HepG2 (cell line): ENCODE data around the gene CCDC148. TPM values are rescaled to one million over a fixed set of nuclear protein-coding genes. Genes with fewer than 3 reads are reported as not detected.
A peak's percentile ranks its signal among the peaks of the same experiment; 100 is the strongest.

Experiments
- AHR ChIP-seq: IDR thresholded peaks from 2 replicates; pipeline ENCODE4 v1.6.1; 2018; ENCODE audit warnings: missing genetic modification reagents, missing compliant biosample characterization
- ELF4 ChIP-seq: sonication (generic); formaldehyde crosslinking; IDR thresholded peaks from 2 replicates; pipeline ENCODE4 v1.5.0; 2020; ENCODE audit warnings: missing genetic modification reagents, mild to moderate bottlenecking, moderate library complexity, borderline replicate concordance
- NFYC ChIP-seq: IDR thresholded peaks from 2 replicates; pipeline ENCODE4 v1.6.1; 2016; ENCODE audit warnings: missing genetic modification reagents, missing compliant biosample characterization
- PCBP1 ChIP-seq: fragments of 200-400 bp; formaldehyde crosslinking; IDR thresholded peaks from 2 replicates; pipeline ENCODE4 v1.6.1; 2017; ENCODE audit warnings: mild to moderate bottlenecking, low read depth, low read length, borderline replicate concordance
- RAD21 ChIP-seq: fragments of 450-650 bp; formaldehyde crosslinking; IDR thresholded peaks from 2 replicates; pipeline ENCODE4 v1.5.0; 2020; ENCODE audit warnings: mild to moderate bottlenecking
- SIN3B ChIP-seq: fragments of 150-350 bp; IDR thresholded peaks from 2 replicates; pipeline ENCODE4 v1.6.1; 2014; ENCODE audit warnings: low read length
- ZBTB42 ChIP-seq: sonication (generic); formaldehyde crosslinking; IDR thresholded peaks from 2 replicates; pipeline ENCODE4 v1.5.0; 2020; ENCODE audit warnings: mild to moderate bottlenecking, missing genetic modification reagents
- ZNF225 ChIP-seq: sonication (generic); formaldehyde crosslinking; IDR thresholded peaks from 2 replicates; pipeline ENCODE4 v1.4.0; 2020; ENCODE audit warnings: mild to moderate bottlenecking, missing genetic modification reagents
- ZNF674 ChIP-seq: sonication (generic); formaldehyde crosslinking; IDR thresholded peaks from 2 replicates; pipeline ENCODE4 v1.5.0; 2020; ENCODE audit warnings: low read depth, mild to moderate bottlenecking, missing genetic modification reagents
- ZNF781 ChIP-seq: sonication (generic); formaldehyde crosslinking; IDR thresholded peaks from 2 replicates; pipeline ENCODE4 v1.5.1; 2020; ENCODE audit warnings: borderline replicate concordance, mild to moderate bottlenecking, missing genetic modification reagents; ENCODE audit errors: not compliant biosample characterization
- ZNF792 ChIP-seq: IDR thresholded peaks from 2 replicates; pipeline ENCODE4 v1.6.1; 2016
- ZSCAN31 ChIP-seq: sonication (generic); formaldehyde crosslinking; IDR thresholded peaks from 2 replicates; pipeline ENCODE4 v1.5.0; 2020; ENCODE audit warnings: low read depth, mild to moderate bottlenecking, missing genetic modification reagents
- polyA plus RNA-seq, 8 experiments: library from polyadenylated mRNA; depleted of rRNA in 3 of 8; stranded (reverse) in 7 of 8; unstranded in 1 of 8; fragments of >200 nt; fragmentation: Illumina TruSeq in 4 of 8; extraction: Trizol in 4 of 8; gene quantifications; 2 replicates each; pipeline versions ENCODE4 v1.2.1 to v1.2.3, GENCODE V29; 2011 to 2016; ENCODE audit warnings: low read depth in 4 of 8, missing spikeins in 1 of 8, mixed read lengths in 1 of 8; ENCODE audit not compliant: insufficient read depth in 1 of 8
- total RNA-seq, 5 experiments: library from RNA; depleted of rRNA; stranded (reverse); fragments of >200 nt; fragmentation: Illumina TruSeq; extraction: Trizol; gene quantifications; 2 replicates each; pipeline ENCODE4 v1.2.3, GENCODE V29; 2016; ENCODE audit warnings: low read depth in 1 of 5
- TF ChIP-seq, protein P1 (sequence below): sonication (generic); formaldehyde crosslinking; IDR thresholded peaks from 2 replicates; pipeline ENCODE4 v1.5.1; 2020; ENCODE audit warnings: missing genetic modification reagents, mild to moderate bottlenecking, borderline replicate concordance
- TF ChIP-seq, protein P2 (sequence below): IDR thresholded peaks from 2 replicates; pipeline ENCODE4 v1.6.1; 2012; ENCODE audit warnings: inconsistent platforms
- TF ChIP-seq, protein P3 (sequence below): sonication (generic); formaldehyde crosslinking; IDR thresholded peaks from 2 replicates; pipeline ENCODE4 v1.5.0; 2020; ENCODE audit warnings: mild to moderate bottlenecking, missing genetic modification reagents, moderate library complexity

Gene CCDC148
- total and polyA plus RNA-seq, 2 of the 13 experiments (the other 11 are each of a cell fraction or from before 2014, with no cell fraction given) = 0.30 to 0.49 TPM

DNA sequence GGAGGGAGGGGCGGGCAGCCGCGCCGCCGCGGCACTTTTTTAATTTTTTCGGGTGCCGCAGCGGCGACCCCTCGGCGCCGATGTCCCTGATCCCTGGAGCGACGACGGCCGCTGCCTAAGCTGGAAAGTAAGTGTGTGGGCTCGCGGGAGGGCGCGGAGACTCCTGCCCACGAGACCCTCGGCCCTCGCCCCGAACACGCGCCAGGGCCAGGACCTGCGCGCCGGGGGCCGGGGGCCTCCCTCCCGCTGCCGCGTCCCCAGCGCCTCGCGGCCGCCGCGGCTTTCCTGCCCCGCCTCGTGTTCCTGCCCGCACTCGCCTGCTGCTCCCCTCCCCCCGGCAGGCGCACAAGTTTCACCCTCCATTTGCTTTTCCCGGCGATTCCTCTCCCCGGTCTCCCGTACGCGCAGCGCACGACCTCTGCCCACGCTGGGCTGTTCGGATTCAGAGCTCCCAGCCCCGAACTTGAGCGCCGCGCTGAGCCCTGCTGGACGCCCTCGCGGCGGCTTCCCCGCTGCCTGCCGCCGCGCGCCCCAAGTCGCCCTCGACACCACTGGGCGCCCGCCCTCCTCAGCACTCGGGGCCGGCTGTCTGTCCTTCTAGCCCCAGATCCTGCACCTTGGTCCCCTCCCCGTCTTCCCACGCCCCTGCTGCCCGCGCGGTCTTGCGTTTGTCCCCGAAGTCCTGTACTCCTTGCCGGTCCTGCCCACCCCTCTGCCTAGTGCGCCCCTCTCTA, 706 bp upstream of the CCDC148 start (continued):
- TF ChIP-seq, protein P1, sequence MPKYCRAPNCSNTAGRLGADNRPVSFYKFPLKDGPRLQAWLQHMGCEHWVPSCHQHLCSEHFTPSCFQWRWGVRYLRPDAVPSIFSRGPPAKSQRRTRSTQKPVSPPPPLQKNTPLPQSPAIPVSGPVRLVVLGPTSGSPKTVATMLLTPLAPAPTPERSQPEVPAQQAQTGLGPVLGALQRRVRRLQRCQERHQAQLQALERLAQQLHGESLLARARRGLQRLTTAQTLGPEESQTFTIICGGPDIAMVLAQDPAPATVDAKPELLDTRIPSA (CRISPR knock-in tag) = 0 out of 2 replicates have a peak, but pooled peaks have one; percentile 68
- TF ChIP-seq ZNF792 (no peak), SIN3B (no peak), ZNF225 (CRISPR knock-in tag) (peak; percentile 37; the same call in 1 of the 2 replicates), AHR (CRISPR knock-in tag) (peak; percentile 66; the same call in 1 of the 2 replicates), ZNF781 (peak; percentile 22), ZBTB42 (CRISPR knock-in tag) (no peak), RAD21 (CRISPR knock-in tag) (peak; percentile 30; the same call in 1 of the 2 replicates), NFYC (CRISPR knock-in tag) (no peak; the same call in 1 of the 2 replicates), PCBP1 (peak; percentile 61; the same call in 1 of the 2 replicates), ZNF674 (CRISPR knock-in tag) (0 out of 2 replicates have a peak, but pooled peaks have one; percentile 86), ZSCAN31 (peak; percentile 77; the same call in 1 of the 2 replicates), ELF4 (CRISPR knock-in tag) (0 out of 2 replicates have a peak, but pooled peaks have one; percentile 51)
- TF ChIP-seq, protein P2, sequence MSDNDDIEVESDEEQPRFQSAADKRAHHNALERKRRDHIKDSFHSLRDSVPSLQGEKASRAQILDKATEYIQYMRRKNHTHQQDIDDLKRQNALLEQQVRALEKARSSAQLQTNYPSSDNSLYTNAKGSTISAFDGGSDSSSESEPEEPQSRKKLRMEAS = peak; percentile 86
- TF ChIP-seq, protein P3, sequence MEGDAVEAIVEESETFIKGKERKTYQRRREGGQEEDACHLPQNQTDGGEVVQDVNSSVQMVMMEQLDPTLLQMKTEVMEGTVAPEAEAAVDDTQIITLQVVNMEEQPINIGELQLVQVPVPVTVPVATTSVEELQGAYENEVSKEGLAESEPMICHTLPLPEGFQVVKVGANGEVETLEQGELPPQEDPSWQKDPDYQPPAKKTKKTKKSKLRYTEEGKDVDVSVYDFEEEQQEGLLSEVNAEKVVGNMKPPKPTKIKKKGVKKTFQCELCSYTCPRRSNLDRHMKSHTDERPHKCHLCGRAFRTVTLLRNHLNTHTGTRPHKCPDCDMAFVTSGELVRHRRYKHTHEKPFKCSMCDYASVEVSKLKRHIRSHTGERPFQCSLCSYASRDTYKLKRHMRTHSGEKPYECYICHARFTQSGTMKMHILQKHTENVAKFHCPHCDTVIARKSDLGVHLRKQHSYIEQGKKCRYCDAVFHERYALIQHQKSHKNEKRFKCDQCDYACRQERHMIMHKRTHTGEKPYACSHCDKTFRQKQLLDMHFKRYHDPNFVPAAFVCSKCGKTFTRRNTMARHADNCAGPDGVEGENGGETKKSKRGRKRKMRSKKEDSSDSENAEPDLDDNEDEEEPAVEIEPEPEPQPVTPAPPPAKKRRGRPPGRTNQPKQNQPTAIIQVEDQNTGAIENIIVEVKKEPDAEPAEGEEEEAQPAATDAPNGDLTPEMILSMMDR = no peak
